ENCODE measurements around the gene PACS1.
"Not testable (repeated sequence)": the region's sequence is repeated elsewhere in the genome, so short reads cannot be mapped to it uniquely, and the experiment has no call there.

Gene PACS1

DNA sequence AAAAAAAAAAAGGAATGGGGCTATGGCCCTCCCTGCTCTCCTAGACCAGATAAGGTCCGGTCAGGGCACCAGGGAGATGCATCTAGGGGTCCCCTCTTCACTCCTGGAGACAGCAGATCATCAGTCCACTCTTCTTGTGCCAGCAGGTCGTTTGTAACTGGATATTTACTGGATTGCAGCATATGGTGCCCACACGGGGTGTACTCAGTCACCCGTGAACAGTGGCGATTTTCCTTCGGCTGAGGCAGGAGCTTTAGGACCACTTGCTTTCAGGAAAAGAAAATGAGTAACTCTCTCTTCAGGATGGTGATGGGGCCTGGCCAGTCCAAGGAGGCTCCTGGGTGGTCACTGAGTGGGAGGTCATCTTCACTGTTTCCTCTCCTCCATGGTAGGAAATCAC, 160.1 kb downstream of the PACS1 start:
- DNase-seq, result no peak

DNA sequence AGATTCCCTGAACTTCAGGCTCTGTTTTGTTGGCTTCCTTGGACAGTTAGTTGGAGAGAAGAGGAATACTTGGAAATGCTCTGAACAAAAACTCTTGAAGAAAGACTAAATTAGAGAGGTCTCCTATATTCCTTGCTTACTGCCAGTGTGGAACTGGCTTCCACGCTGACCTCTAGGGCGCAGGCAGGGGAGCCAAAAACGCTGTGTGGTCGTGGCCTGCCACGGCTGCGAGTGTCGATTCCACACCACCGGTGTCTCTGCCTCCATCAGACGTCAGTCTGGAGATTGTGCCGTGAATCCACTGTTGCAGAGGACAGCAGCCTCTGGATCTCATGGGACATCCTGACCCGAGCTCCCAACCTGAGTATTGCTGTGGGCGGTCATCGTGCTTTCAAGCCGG, 160.9 kb downstream of the PACS1 start:
- DNase-seq, result no peak

DNA sequence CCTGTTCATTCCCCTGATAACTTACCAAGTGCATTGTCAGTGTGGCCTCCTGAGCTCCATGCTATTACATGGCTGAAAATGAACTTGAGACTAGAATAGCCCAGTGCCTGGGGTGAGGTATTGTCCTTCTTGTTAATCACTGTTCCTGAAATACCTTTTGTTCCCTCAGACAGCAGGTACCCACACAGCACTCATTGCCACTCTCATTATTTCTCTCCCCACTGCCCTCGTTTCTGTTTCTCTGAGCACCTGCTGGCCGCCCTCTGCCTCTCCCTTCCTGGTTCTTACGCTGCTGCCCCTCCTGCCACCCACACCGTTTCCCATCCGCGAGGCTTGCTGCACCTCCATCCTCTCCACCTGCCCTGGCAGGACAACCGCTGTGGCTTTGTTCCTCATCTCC, 161.5 kb downstream of the PACS1 start:
- DNase-seq, result no peak

DNA sequence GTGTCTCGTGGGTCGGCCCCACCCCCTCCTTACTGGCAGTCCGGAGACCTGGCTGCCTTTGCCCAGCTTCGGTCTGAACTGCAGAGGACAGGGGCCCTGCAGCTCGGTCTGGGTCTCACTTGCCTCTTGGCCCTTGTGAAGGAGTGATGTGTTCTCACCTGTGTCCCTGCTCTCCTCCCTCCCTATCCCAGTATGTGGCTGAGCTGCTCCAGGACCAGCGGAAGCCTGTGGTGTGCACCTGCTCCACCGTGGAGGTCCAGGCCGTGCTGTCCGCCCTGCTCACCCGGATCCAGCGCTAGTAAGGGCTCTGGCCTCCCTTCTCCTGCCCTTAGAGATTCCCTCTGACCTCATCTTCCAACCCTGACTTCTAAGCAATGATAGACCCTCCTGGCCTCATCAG, 162.7 kb downstream of the PACS1 start:
- DNase-seq, result no peak

DNA sequence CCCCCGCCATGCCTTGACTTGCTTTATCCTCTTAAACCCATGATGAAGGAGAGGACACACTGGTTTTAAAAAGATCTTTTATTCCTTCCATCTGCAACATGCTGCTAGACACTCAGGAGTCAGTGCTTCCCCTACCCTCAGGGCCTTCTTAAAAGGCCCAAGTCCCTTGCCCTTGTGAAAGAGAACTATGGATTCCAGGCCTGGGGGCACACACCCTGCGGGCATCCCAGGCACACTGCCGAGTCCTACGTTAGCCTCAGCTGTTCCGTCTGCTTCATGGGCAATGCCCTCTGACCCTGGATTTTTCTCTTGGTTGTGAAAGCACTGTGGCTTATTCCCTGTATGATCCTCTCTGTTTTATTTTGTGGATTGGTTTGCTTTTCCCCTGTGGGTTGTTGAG, 163.2 kb downstream of the PACS1 start:
- no peak for DNase-seq

DNA sequence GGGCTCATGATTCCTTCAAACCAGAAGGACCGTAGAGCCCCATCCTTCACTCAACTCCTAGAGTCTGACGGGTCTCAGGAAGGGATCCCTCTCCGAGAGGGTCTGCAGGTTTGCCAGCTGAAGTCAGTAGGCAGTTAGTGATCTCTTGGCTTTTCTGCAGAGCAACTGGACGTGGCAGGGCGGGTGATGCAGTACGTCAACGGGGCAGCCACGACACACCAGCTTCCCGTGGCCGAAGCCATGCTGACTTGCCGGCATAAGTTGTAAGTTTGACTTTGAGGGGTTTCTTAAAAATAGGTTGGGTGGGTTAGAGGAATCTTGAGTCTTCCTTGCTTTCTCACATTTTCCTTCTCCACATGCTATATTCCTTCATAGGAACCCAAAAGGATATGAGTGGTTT, 165.1 kb downstream of the PACS1 start:
- no peak for DNase-seq

DNA sequence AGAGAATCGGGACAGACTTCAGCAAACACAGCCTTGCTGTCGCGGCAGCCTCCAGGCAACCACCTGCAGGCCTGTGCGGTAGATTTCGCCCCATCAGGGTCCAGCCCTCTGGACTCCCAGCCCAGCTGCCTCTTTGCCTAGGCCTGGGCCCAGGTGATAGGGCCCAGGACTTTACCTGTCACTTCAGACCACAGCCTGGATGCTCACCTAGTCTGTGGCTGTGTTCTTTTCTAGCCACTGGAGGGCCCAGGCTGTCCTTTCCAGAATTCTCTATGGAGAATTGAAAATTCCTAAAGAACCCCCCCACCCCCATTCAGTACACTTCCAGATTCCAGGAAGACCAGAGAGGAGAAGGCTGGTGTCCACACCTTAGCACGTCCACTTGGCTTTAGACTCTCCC, 167.8 kb downstream of the PACS1 start:
- DNase-seq, result no peak

DNA sequence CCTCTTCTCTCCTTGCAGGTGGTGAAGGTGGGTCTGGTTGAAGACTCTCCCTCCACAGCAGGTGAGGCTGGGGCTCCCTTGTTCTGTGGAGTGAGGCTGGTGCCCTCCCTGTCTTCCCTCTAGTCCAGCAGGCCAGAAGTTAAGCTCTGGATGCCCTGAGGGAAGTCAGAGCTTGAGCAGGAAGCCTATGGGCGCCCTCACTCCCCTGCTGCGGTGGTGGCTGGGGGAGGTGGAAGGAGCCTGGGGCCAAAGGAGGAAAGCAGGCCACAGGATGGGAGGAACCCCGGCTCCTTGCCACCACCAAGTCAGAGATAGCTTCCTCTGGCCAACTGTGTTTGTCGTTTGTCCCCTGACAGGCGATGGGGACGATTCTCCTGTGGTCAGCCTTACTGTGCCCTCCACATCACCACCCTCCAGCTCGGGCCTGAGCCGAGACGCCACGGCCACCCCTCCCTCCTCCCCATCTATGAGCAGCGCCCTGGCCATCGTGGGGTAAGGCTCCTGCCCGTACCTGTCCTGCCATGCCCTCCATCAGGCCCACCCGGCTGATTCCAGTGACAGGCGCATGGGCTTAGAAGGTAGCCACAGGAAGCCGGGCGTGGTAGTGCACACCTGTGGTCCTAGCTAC, 168.8 kb downstream of the PACS1 start:
- DNase-seq, result no peak

DNA sequence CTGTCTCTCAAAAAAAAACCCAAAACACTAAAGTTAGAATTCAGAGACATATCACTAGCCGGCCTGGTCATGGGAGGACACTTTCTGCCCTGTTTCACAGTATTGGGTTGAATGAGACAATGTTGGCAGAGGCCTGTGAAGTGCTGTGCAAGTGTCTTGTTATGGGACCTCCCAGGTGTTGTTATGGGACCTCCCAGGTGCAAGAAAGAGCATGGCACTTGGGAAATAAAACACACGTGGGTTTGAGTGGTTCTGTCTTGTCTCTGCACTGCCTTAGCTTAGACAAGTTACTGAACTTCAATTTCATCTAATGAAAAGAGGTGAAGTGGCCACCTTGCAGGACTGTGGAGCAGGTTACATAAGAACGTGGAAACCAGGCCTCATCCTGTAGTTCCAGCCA, 169.4 kb downstream of the PACS1 start:
- no peak for DNase-seq

DNA sequence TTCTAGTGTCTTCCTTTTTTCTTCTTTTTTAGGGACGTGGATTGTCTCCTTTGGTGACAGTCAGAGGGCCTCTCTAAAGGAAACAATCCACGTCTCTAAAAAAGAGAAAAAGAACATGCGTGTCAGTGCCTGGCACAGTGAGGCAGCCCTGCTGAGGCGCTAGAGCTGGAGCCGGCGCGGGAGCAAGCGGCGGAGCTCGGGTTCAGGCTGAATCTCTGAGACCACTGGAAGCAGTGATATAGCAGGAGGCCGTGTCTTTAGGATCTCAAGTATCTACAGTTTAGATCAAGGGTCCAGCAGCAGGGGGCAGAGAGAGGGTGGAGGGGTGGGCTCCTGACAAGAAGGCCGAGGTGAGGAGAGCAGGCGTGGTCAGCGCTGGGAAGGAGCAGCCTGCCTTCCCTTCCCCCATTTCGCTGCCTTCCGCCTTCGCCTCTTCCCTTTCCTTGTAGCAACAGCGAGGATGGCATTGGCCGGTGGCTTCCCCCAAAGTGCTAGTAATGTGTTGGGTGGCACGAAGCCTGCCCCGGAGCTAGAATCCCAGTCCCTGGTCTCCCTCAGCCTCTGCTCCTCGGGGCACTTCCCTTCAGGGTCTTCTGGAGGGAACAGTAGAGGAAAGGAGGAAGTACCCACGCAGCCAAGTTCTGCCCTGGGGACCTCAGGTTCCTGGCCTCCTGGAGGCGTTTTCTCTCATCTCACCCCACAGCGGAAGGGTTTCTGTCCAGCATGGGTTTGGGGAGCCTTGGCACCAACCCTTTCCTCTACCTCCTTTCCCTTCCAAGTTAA, 170.1 kb downstream of the PACS1 start:
- no peak for DNase-seq

DNA sequence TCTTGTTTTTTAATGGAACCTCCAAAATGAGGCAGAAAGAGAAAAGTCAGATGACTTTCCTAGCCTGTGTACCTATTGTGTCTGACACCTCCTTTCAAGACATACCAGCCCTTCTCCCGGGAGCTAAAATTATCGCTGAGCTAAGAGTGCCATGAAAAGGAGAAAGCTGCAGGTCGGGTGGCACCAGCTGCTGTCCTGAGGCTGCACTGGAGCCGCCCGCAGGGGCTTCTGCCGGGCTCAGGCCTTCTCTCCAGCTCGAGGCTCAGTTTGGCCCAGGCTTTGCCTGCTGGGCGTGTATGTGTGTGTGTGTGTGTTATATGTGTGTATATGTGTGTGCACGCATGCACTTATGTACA, 170.7 kb downstream of the PACS1 start:
- DNase-seq, result no peak

DNA sequence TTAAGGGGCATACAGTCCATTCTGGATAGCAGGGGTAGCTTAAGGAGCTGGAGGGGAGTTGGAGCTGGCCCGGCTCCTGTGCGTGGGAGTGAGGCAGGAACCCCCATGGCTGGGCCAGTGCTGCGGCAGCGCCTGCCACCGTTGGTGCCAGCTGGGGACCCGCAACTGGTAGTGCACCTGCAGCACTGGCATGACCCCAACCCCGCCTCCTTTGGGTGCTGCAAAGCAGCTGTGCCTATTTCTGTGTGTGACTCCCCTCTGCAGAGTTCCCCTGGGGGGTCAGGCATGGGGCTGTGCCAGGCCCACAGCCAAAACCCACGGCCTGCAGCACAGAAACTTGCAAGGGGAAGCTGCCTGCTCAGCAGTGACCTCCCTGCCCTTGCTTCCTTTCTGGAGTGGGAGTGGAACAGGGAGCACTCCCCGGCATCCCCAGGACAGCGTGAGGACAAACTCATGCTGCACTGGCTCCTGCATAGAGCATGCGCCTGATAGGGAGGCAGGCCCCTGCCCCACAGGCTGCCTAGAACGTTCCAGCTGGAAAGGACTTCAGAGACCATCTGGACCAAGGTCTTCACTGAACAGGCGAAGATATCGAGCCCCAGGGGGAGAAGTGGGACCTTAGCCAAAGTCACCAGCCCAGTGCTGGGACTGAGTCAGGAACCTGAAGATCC, 172.2 kb downstream of the PACS1 start:
- DNase-seq, result no peak

DNA sequence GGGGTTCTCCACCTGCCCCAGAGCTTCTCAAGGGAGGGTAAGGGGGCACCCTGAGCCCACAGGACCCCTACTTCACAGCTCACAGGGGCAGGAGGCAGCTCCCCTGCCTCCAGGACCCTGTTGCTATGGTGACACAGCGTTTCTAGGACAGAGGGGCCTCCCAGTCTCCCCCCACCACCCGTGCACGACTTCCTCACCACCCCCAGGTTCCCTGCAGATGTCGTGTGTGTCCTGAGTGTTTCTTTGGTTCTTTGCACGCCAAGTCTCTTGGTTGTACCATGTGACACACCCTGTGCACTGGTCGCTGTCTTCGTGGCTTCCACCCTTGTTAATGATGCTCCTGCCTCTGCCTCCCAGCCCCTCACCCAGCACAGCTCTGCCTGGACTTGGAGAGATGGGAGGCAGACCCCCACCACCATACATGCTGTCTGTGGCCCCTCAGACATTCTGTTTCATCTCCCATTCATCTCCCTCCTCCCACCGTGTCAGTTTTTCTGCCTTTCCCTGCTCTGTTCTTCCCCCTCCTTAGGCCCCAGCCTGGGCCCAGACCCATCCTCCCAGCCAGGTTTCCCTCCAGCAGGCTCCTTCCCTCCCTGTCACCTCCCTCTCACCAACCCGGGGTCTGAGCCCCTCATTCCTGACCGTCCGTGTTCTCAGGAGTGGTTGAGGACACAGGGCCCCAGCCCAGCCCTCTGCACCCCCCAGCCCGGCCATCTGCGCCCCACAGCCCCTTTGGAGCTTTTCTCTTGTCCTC, 173.9 kb downstream of the PACS1 start:
- DNase-seq, result no peak

DNA sequence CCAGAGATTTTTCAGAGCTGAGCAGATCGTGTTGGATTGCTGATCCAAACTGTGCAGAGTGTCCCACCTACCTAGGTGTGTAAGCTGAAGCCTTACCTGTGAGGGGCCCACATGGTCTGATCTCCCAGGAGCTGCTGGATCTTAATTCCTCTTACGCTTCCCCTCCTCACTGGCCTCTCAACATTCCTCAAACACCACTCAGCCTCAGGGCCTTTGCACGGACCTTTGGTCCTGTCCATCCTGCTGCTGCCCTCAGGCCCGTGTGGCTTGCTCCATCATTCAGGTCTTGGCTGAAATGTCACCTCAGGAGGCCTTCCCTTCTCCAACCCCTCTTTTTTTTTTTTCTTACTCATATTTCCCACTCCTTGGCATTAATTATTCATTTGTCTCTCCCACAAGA, 177.2 kb downstream of the PACS1 start:
- no peak for DNase-seq

DNA sequence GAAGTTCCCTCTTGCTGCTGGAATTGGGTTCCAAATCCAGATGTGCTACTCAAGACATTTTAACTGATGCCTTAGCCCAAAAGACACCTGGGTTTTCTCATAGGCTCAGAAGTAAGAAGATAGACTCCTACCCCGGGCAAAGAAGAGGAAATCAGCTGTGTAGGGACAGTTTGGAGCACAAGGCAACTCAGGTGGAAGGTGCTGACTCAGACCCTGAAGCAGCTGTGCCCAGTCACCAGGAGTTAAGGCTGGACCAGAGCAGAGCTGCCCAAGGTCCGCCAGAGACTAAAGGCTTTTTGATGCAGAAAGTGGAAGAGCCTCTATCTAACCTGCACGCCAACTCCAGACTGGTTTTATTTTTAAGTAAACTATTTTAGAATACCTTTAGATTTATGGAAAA, 177.7 kb downstream of the PACS1 start:
- DNase-seq, result no peak

DNA sequence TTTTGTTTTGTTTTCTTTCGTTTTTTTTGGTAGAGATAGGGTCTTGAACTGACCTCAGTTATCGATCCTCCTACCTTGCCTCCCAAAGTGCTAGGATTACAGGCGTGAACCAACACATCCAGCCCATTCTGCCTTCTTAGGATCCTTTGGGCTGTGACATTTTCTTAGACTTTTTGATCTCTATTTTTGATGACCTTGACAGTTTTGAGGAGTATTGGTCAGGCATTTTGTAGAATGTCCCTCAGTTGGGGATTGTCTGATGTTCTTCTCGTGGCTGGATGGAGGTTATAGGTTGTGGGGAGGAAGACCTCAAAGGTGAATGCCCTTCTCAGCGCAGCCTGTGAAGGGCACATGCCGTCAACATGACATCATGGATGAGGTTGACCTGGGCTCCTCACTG, 178.8 kb downstream of the PACS1 start:
- DNase-seq, result no peak

DNA sequence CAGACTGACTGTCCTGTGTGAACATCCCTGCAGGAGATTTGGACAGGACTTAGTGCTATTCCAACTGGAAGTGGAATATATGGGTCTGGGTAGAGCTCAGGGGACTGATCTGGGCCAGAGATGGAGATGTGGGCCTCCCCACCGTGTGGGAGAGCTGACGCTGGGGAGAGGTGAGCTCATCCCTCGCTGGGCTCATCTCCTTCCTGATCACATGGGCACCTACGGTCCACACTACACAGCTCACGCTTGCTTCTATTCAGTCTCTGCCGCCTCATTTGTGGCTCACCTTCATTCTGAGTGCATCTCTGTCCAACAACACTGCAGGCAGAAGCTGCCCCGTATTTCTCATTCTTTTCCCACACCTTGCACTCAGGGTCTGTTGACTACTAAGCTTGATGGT, 181.7 kb downstream of the PACS1 start:
- DNase-seq, result no peak

DNA sequence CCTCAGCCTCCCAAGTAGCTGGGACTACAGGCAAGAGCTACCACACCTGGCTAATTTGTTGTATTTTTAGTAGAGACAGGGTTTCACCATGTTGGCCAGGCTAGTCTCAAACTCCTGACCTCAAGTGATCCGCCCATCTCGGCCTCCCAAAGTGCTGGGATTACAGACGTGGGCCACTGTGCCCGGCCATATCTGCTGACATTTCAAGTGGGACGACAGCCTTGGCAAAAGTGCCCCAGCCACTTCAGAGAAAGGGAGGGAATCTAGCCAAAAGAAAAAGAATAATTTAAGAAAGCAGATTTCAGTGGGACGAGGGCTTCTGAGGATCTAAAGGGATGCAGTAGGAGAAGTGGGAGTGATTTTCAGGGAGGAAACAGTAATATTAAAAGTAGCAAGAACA, 183.0 kb downstream of the PACS1 start:
- DNase-seq, result not testable (repeated sequence)

DNA sequence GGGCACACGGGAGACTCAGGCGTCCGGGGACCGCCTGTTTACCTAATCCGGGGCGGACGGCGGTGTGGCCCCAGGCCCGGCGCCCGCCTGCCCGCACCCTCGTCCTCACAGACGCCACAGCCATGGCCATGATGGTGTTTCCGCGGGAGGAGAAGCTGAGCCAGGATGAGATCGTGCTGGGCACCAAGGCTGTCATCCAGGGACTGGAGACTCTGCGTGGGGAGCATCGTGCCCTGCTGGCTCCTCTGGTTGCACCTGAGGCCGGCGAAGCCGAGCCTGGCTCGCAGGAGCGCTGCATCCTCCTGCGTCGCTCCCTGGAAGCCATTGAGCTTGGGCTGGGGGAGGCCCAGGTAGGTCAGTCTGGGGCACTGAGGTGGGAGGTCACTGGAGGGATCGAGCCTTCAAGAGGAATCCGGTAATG, 188.4 kb downstream of the PACS1 start:
- no peak for DNase-seq

DNA sequence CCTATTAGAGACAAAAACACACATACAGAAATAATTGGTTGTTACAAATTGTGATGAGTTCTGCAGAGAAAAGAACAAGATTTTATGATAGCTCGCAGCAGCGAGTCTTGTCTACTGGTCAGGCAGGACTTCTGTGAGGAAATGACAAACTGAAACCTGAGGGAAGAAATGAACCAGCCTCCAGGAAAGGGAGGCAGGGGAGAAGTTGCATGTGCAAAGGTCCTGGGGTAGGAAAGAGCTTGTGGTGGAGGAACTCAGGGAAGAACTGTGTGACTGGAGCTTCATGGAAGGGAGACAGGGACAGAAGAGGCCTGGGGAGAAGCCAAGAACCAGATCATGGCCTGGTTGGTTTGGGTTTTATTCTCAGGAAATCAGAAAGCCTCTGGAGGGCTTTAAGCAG, 189.2 kb downstream of the PACS1 start:
- DNase-seq, result no peak

DNA sequence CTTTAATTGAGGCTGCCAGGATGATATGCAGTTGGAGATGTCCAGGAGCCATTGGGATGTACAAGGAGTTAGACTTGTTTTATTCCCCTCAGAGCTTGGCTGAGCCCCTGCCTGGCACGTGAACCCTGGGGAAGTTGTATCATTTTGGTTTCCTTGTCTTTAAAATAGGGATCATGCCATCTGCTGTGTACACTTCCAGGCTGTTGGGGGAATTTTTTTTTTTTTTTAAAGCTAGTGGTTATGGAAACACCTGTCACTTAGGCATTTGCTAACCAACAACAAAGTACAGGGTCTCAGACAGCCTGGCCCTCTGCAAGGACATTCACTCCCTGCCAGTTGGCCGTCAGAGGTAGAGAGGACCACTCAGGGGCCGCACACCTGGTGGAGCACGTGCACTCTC, 189.9 kb downstream of the PACS1 start:
- DNase-seq, result no peak

DNA sequence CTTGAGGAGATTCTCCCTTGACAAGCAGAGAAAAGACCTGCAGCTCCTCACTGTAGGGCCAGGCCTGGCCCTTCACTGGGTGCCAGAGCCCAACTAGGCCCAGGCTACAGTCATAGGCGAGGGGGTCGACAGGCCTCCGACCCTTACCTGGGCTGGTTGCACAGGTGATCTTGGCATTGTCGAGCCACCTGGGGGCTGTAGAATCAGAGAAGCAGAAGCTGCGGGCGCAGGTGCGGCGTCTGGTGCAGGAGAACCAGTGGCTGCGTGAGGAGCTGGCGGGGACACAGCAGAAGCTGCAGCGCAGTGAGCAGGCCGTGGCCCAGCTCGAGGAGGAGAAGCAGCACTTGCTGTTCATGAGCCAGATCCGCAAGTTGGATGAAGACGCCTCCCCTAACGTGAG, 191.5 kb downstream of the PACS1 start:
- DNase-seq, result no peak

DNA sequence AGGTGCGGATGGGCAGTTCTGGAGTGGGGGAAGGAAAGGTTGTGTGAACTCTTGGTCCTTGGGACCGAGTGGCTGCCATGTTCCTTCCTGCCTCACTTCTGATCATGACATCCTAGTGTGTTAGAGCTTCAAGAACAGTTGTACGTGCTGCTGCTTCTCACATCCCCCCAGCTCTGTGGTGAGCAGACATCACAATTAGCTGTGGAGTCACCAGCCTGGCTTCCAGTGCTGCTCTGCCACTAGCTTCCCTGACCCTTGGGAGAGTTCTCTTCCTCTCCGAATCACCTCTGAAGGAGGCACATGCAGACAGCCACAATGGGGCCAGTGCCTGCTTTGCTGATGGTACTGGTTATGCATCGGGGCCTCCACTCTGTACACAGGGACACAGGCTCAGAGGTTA, 192.1 kb downstream of the PACS1 start:
- DNase-seq, result no peak

DNA sequence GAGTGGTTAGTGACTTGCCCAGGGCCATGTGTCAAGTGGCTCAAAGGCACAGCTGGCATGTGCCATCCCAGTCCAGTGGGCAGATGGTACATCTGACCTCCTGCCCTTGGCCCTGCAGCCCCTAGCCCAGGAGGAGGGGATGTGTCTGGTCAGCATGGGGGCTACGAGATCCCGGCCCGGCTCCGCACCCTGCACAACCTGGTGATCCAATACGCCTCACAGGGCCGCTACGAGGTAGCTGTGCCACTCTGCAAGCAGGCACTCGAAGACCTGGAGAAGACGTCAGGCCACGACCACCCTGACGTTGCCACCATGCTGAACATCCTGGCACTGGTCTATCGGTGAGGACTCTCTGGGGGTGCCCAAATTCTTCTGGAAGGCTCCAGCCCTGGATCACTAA, 192.6 kb downstream of the PACS1 start:
- DNase-seq, result no peak
